CD4-positive, alpha-beta T cell treated with Interleukin-15 for 4 hours (primary cell): ENCODE results near the gene ITPR3.

Experiments used
- DNase-seq: peaks from one replicate; pipeline ENCODE4 v3.0.0-alpha.2; 2020; ENCODE audit warnings: low spot score

Gene ITPR3

DNA sequence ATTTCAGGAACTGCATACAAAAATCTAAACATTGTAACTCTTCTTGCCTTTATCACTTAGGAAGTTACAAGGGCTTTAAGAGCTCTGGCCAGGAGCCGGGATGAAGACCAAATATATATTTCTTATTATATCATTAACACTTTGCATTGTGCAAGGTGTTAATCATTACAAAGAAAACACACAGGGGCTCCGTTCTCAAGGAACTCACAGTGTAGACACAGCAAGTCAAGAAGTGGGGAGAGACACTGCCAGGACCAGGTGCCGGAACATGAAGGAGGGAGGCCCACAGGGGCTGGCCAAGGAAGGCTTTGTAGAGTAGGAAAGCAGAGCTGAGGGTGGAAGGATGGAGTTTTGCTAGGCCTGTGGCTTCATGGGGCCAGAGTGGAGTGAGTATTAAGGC lies 17.4 kb downstream of the ITPR3 start:
- no peak for DNase-seq

DNA sequence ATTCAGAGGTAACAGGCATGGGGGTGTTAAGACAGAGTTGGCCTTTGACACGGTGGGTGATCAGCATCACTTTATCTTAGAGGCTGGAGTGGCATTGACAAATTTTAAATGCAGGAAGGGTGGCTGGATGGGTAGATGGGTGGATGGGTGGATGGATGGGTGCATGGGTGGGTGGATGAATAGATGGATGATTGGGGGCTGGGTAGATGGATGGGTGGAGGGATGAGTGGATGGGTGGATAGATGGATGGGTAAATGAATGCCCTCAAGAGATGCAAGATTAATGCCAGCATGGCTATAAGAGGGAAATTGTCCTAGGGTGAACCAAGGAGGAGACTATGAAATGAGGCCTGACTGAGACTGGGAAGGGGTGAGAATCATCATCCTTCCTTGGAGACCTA lies 18.4 kb downstream of the ITPR3 start:
- DNase-seq = no peak

DNA sequence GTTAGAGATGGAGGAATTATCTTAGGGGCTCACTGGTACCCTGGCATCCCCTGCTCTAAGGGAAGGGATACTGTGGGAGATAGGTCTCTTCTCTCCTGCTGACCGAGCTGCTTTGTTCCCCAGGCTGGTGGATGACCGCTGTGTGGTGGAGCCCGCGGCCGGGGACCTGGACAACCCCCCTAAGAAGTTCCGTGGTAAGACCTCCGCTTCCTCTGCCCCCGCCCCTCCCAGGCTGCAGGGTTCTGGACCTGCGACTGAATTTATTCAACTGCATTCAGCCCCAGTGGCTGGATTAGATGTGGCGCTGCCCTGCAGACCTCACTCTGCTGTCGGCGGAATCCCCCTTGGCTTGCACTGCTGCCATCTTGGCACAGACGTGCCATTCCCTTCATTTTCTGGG lies 19.2 kb downstream of the ITPR3 start:
- DNase-seq = no peak

DNA sequence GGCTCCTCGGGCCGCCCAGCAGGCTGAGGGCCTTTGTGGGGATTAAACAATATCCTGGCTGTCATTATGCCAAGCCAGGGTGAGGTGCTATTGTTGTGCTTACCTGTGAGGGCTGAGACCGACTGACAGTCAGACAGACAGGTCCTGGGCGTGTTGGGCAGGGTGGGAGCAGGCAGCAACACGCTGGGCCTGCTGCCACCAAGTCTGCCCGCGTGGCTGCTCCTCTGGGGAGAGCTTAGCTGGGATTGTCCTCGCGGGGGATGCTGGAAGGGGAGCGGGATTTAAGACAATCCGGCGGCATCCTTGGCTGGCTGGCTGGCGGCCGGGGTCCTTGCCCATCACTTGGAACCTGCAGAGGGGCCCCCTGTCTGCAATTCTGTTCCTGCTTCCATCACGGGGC lies 20.0 kb downstream of the ITPR3 start:
- DNase-seq = no peak

DNA sequence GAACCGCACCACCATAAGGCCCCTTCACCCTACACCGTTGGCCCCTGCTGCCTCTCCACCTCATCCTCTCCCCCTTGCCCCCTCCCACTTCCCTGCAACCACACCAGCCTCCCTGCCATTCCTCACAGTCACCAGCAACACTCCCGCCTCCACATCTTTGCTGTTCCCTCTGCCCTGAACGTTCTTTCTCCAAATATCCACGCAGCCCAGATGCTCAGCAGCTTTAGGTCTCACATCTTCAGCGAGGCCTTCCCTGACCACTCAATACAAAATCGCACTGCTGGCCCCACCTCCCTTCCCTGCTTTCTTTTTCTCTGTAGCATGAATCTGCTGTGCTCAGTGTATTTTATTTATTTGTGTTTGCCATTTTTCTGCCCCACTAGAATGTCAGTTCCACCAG lies 20.5 kb downstream of the ITPR3 start:
- no peak for DNase-seq

DNA sequence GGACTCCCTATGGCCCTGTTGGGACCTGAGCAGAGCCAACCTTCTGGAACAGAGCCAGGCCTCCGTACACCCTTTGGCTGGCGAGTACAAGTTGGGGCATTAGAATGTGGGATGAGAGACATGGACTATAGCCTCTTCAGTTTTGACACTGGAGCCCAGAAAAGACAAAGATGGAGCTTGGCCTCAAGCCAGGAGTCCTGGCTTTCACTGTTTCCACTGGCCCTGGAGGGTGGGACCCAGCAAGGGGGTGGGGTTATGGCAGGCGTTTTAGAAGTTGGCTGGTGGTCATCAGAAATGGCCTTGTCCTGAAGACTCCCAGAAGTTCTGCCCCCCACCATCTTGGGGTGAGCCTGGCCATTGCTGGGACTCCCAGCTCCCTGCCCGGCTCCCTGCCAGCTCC lies 21.8 kb downstream of the ITPR3 start:
- DNase-seq = no peak

DNA sequence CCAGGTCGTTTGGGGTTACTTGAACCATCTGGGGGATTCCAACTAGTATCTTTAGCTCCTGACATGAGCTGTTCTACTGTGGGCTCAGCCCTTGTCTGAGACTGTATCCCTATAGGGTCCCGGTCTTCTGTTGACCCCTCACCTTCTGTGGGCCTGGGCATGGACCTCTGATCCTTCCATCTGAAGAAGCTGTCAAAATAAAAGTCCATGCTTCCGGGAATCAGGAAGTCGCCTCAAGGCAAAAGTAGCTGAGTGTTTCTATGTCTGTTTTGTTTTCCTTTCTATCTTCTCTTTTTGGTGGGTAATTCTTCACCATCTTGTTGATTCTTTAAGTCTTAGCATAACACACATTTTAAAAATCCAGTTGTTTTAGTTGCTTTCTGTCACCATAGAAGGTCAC lies 30.3 kb downstream of the ITPR3 start:
- DNase-seq = no peak

DNA sequence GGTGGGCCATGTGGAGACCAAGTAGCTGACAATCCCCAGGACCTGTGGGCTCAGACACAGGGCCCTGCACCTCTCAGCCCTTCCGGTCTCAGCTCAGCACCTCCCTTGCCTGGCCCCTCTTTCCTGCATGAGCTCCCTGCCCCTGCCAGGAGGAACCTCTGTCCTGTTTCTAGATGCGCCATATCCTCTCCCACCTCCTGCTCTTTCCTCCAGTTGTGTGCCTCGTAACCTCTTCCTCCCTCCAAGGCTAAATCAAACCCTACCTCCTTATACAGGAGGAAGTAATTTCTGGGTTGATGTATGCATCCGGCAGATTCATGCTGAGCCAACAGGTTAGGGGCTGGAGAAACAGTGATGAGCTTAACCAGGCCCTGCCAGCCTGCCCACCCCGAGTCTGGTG lies 30.9 kb downstream of the ITPR3 start:
- DNase-seq = no peak

DNA sequence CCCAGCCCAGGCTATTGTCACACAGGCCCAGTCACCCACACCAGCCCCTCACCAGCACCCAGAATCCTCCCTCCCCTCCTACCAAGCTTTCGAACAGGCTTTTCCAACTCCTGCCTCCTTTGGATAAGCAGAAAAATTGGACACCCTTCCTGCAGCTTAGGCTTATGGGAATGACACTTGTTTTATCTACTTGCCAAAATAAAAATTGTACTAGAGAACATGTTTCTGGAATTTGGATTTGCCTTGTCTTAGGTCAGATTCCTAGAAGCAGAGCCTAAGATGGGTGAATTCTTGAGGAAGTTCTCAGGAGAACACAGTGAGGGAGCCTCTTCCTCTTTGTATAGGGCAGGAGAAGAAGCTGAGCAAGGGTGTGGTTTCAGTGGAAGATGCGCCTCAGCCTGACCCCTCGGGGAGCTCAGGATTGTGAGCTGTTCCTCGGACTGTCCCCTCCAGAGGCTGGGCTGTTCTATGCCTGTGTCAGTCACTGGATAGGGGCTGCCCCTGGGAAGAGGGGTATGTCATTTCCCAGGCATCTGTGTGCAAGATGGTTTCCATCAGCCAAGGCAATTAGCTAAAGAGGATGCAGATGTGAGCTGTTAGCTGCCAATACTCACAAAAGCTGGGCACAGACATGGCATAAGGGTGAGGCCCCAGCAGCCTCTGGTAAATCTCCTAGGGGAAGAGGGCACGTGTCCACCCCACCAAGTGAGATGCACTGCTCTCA lies 33.9 kb downstream of the ITPR3 start:
- no peak for DNase-seq

DNA sequence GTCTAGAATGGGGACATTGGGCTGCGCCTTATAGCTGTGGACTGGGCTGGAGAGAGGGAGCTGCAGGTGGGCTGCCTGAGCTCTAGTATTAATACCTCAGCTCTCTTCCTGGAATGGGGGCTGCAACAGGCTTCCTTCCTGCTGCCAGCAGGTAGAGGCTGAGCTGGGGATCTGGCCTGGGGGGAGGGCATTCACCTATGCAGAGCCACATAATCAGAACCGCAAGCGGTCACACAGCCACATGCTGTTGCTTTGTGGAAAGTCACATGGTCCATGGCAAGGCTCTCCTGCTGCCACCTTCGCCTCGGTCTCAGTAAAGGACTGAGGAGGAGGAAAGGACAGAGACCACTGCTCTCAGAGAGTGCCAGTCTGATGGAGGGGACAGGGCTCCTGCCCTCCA lies 35.7 kb downstream of the ITPR3 start:
- no peak for DNase-seq

DNA sequence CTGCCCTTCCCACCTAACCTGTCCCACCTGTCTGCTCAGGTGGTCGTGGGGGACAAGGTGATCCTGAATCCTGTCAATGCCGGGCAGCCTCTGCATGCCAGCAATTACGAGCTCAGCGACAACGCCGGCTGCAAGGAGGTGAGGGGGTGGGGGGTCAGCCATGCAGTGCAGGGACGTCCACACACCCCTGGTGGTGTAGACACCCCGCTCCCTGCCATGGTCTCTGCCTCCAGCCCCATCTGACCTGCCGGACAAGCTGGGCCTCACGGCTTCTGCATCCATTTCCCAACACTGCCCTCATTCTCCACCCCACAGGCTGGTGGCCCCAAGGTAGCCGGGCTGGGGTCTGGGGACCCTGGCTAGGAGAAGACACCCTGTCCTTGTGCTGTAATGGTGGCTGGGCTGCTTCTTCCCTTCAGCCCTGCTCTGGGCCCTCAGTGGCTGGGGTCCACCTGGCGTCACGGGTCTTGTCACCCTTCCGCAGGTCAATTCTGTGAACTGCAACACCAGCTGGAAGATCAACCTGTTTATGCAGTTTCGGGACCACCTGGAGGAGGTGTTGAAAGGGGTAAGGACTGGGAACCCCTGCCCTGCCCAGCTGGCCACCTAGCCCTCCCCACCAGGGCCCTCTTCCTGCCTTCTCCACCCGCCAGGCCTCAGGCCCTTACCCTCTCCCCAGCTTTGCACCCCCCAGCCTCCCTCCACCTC lies 38.0 kb downstream of the ITPR3 start:
- DNase-seq = no peak

DNA sequence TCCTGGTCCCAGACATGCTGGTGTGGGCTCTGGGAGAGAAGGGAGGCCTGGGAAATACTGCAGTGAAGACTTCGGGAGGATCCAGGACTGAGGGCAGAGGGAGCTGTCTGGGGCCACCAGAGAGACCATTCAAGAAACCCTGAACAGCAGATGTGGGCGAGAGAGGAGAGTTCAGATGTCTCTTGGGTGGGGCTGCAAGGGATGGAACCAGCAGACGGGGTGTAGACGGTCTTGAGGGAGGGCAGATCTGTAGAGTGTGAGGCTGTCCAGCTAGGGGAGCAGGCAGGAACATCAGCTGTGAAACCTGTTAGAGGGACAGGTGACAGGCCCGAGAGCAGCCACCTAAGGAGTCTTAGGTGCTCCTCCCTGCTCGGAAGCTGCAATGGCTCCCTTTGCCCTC lies 38.9 kb downstream of the ITPR3 start:
- DNase-seq = no peak

DNA sequence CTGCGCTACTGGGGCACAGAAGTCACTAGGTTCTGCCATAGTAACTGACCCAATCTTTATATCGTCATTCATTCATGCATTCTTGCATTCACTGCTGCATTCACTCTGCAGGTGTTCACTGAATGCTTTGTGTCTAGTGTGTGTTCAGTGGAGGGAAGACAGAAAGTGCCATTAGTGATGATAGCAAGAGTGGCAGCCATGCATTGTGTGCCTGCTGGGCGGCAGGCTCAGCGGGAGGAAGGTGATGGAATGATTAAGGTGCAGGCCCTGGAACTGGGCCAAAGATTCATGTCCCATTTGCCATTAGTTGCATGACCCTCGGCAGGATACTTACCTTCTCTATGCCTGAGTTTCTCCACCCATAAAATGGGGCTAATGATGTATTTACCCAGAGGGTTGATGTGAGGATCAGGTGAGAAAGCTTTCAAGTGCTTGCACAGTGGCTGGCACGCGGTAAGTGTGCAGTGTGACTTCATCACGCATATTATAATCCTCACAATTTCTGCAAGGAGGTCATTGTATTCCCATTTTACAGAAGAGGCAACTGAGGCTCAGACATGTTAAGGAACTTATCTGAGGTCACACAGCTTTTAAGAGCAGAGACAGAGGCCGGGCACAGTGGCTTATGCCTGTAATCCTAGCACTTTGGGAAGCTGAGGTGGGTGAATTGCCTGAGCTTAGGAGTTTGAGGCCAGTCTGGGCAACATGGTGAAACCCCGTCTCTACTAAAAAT lies 40.1 kb downstream of the ITPR3 start:
- no peak for DNase-seq

DNA sequence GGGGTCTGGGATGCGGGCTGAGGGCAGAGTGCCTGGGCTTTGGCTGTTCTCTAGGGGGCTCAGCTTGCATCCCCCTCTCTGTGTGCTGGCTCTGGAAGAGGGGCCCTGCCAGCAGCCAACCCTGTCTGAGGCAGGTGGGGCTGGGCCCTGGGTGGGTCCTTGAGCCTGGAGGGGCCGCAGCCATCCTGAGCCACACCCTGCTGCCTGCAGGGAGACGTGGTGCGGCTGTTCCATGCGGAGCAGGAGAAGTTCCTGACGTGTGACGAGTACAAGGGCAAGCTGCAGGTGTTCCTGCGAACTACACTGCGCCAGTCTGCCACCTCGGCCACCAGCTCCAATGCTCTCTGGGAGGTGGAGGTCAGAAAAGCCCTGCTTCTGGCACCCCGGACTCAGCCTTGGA lies 41.2 kb downstream of the ITPR3 start:
- no peak for DNase-seq

DNA sequence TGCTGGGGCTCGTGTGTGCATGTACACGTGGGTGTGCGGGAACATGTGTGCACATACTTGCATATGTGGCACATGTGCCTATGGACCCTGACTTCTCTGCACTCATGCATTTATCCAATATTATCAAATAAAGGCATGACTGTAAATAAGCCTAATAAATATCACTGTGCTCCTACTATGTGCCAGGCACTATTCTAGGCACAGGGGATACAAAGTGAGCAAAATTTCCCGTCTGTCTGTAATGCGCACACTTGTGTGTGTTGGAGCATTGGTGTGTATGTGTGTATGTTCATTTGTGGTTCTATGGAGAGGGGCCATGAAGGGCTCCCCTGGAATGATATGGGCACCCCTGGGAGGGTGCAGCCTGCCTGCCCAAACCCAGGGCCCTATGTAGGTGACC lies 41.9 kb downstream of the ITPR3 start:
- no peak for DNase-seq

DNA sequence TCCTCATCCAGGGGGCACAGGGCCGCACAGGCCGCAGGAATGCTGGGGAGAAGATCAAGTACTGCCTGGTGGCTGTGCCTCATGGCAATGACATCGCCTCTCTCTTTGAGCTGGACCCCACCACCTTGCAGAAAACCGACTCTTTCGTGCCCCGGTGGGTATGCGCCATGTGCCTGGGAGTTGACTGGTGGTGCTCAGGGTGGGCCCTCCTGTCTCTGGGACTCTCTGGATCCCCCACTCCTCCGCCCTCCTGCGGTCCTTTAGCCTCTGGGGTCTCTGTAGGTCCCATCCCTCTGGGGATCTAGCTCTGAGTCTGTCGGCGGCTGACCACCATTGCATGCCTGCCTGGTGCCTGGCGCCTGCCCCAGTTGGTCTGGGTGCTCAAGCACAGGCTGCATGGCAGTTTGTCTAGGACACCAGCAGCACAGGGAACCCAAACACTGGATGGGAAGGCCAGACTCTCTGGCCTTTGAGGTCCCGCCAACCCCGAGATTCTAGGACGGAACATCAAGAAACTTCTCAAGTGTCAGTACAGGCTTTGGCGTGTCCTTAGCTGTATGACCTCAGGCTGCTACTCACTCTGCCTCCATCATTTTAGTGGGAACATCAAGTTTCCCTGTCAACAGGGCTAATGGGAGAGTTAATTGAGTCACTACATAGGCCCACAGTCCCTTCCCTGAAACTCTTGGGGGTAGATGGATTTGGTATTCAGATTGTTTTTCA lies 42.8 kb downstream of the ITPR3 start:
- DNase-seq = no peak

DNA sequence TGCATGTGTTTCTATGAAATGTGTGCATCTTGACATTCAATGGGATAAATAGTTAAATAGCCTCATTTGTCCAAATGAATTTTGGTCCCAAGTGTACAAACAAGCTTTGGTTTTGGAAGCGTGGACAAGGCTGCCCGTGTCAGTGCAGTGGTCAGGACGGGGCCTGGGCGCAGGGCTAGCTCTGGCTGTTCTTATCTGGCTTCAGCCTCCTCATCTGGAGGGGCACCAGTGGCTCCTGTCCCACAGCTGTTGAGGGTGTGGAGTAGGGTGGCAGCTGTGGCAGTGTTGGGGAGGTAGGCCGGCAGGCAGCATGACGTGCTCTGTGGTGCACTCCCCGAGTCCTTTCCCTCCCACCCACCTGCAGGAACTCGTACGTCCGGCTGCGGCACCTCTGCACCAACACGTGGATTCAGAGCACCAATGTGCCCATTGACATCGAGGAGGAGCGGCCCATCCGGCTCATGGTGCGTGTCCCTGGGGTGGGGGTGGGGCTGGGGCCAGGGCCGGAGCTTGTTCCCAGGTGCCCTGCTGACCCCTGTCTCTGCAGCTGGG lies 43.5 kb downstream of the ITPR3 start:
- DNase-seq = no peak

DNA sequence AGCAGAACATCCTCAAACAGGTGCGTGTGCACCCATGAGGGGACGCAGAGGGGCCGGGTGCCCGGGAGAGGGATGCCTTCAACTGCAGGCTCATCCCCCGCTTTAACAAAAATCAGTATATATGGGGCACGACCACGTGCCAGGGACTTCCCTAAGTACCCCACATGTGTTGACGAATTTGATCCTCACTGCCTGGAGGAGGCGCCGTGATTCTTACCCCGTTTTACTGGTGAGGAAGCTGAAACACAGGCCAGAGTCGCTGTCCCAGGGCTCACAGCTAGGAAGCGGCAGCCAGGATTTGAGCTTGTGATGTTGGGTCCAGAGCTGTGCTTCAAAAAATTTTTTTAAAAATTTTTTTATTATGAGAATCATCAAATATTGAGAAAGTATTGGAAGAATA lies 44.8 kb downstream of the ITPR3 start:
- DNase-seq = no peak

DNA sequence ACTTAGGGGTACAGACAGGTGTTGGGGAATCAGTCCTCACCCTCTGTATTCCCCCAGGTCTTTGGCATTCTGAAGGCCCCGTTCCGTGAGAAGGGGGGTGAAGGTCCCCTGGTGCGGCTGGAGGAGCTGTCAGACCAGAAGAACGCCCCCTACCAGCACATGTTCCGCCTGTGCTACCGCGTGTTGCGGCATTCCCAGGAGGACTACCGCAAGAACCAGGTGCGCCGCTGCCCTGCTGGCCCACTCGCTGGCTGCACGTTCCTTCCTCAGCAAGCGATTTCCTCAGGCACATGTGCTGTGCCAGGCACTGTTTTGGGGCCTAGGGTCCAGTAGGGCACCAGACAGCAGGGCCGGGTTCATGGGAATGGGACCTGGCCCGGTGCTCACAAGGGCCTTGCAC lies 46.0 kb downstream of the ITPR3 start:
- no peak for DNase-seq

DNA sequence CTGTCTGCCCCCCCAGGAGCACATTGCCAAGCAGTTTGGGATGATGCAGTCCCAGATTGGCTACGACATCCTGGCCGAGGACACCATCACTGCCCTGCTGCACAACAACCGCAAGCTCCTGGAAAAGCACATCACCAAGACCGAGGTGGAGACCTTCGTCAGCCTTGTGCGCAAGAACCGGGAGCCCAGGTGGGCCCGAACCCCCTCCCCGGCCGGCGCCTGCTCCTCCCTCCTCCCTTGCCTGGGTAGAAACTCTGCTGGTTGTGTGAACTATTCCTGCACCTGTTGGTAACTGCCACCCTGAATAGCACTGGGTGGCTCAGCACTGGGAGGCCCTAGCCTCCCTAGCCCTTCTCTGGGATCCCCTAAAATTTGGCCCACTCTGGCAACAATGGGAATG lies 46.7 kb downstream of the ITPR3 start:
- DNase-seq = no peak

DNA sequence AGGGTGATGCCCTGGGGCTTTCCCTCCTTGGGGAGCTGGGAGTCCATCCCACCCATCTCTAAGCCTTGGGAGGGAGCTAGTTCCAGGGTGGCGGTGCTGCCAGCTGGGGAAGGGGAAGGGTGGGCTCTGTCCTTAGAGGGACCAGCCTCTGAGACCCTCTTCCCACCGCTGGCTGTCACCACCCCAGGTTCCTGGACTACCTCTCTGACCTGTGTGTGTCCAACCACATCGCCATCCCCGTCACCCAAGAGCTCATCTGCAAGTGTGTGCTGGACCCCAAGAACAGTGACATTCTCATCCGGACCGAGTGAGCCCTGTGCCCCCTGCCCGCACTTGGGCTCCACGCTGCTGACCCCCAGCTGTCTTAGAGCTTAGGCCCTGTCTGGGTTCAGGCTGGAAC lies 47.2 kb downstream of the ITPR3 start:
- DNase-seq = no peak

DNA sequence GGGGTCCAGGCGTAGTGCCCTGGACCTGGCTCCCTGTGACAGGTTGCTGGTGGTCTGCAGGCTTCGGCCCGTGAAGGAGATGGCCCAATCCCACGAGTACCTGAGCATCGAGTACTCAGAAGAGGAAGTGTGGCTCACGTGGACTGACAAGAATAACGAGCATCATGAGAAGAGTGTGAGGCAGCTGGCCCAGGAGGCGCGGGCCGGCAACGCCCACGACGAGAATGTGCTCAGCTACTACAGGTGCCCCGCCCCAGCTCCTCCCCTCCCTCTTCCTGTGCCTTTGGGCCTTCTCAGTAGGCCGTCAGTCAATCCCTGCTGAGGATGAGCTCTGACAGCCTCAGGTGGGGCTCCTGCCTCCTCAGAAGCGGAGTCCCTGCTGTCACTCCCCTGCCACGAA lies 47.8 kb downstream of the ITPR3 start:
- DNase-seq = peak; percentile 71
